ENCODE results near the gene GSTCD.

GSTCD gene

DNA sequence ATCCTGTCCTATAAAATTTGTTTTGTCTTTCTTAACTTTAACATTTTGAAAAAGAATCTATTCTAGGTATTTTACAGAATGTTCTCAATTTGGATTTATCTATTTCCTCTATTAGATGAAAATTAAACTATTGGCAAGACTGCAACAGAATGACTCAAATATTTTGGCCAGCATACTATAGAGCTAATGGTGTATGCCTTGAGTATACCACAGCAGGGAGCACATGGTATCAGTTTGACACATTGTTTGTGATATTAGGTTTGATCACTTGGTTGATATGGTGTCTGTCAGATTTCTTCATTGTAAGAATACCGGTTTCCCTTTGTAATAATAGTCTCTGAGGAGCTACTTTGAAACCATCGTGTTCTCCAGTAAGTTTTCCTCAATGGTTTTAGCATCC is 98.9 kb downstream of the GSTCD start:
- H3K4me3 ChIP-seq (ENCODE audit: low read length, poor library complexity, severe bottlenecking): no peak overlapping the region
- no peaks in the 10 kb centered on the region for H3K9me2 ChIP-seq (replicated peaks; ENCODE audit: low read depth, low read length)
- TF ChIP-seq, protein P1, sequence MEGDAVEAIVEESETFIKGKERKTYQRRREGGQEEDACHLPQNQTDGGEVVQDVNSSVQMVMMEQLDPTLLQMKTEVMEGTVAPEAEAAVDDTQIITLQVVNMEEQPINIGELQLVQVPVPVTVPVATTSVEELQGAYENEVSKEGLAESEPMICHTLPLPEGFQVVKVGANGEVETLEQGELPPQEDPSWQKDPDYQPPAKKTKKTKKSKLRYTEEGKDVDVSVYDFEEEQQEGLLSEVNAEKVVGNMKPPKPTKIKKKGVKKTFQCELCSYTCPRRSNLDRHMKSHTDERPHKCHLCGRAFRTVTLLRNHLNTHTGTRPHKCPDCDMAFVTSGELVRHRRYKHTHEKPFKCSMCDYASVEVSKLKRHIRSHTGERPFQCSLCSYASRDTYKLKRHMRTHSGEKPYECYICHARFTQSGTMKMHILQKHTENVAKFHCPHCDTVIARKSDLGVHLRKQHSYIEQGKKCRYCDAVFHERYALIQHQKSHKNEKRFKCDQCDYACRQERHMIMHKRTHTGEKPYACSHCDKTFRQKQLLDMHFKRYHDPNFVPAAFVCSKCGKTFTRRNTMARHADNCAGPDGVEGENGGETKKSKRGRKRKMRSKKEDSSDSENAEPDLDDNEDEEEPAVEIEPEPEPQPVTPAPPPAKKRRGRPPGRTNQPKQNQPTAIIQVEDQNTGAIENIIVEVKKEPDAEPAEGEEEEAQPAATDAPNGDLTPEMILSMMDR (conservative IDR thresholded peaks at IDR 0.05; ENCODE audit: low read length): no peak
- no peak for TF ChIP-seq EZH2phosphoT487 (IDR thresholded peaks at IDR 0.05; ENCODE audit: borderline replicate concordance)
- no peaks in the 10 kb centered on the region for H3K9me3 ChIP-seq (ENCODE audit: insufficient read depth, low read depth, low read length)
- no peaks in the 10 kb centered on the region for H3F3A ChIP-seq (ENCODE audit: low read depth)
- H4K20me1 ChIP-seq (ENCODE audit: insufficient read depth, low read length, poor library complexity, severe bottlenecking): no peaks in the 10 kb centered on the region
- no peak overlapping the region for H3K4me2 ChIP-seq (ENCODE audit: low read depth, low read length, poor library complexity, severe bottlenecking)
- H3K9ac ChIP-seq (ENCODE audit: low read depth, low read length, poor library complexity, severe bottlenecking): no peak overlapping the region
- no peaks in the 10 kb centered on the region for H3K4me1 ChIP-seq (ENCODE audit: insufficient read depth, low read length, poor library complexity, severe bottlenecking)
- no peaks in the 10 kb centered on the region for H3K27me3 ChIP-seq (ENCODE audit: insufficient read depth, low read length, poor library complexity, severe bottlenecking)
- no peak overlapping the region for H2AFZ ChIP-seq (ENCODE audit: low read length)
- no peaks in the 10 kb centered on the region for H3K36me3 ChIP-seq (ENCODE audit: insufficient read depth, low read length)
- H3K79me2 ChIP-seq (ENCODE audit: insufficient read depth, low read length): no peaks in the 10 kb centered on the region

DNA sequence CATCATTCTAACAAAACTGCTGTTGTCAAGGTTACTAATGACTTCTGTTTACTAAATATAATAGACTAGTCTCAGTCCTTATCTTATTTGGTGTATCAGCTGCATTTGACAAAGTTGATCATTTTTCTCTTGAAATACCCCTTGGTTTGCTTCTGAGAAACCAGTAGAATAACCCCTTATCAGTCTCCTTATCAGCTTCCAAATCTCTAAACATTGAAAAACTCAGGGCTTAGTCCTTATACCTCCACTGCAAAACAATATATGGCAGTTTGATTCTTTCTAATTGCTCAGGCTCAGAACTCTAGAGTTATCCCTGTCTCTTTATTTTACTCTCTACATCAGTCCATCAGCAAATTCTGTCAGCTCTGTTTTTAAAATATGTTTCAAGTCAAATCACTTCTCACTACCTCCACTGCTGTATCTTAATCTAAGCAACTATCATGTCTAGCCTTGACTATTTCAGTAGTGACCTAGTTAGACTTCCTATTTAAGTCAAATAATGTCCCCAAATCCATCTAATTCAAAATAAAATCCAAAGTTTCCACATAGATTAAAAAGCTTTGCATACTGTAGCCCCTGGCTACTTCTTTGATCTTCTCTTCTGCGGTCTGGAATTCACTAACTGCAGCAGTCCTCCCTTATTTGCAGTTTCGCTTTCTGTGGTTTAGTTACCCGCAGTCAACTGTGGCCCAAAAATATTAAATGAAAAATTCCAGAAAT is 99.6 kb downstream of the GSTCD start:
- Histone ChIP-seq H3K9me2 (replicated peaks; ENCODE audit: low read depth, low read length) (no peaks in the 10 kb centered on the region), H3K9me3 (ENCODE audit: insufficient read depth, low read depth, low read length) (no peaks in the 10 kb centered on the region), H3K9ac (ENCODE audit: low read depth, low read length, poor library complexity, severe bottlenecking) (no peak overlapping the region), H3K36me3 (ENCODE audit: insufficient read depth, low read length) (no peaks in the 10 kb centered on the region), H3K4me2 (ENCODE audit: low read depth, low read length, poor library complexity, severe bottlenecking) (no peak overlapping the region), H3K4me1 (ENCODE audit: insufficient read depth, low read length, poor library complexity, severe bottlenecking) (no peaks in the 10 kb centered on the region), H3K4me3 (ENCODE audit: low read length, poor library complexity, severe bottlenecking) (no peak overlapping the region), H3F3A (ENCODE audit: low read depth) (no peaks in the 10 kb centered on the region), H2AFZ (ENCODE audit: low read length) (no peak overlapping the region), H4K20me1 (ENCODE audit: insufficient read depth, low read length, poor library complexity, severe bottlenecking) (no peaks in the 10 kb centered on the region), H3K79me2 (ENCODE audit: insufficient read depth, low read length) (no peaks in the 10 kb centered on the region), H3K27me3 (ENCODE audit: insufficient read depth, low read length, poor library complexity, severe bottlenecking) (no peaks in the 10 kb centered on the region)
- no peak for TF ChIP-seq EZH2phosphoT487 (IDR thresholded peaks at IDR 0.05; ENCODE audit: borderline replicate concordance)
- TF ChIP-seq, protein P1 (conservative IDR thresholded peaks at IDR 0.05; ENCODE audit: low read length): no peak

DNA sequence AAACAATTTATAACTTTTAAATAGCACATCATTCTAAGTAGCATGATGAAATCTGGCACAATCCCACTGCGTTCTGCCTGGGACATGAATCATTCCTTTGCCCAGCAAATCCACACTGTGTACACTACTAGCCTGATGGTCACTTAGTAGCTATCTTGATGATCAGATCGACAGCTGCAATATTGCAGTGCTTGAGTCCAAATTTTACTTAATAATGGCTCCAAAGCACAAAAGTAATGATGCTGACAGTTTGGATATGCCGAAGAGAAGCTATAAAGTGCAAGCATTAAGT is 100.1 kb downstream of the GSTCD start:
- Histone ChIP-seq H2AFZ (ENCODE audit: low read length) (no peak overlapping the region), H4K20me1 (ENCODE audit: insufficient read depth, low read length, poor library complexity, severe bottlenecking) (no peaks in the 10 kb centered on the region), H3K4me3 (ENCODE audit: low read length, poor library complexity, severe bottlenecking) (no peak overlapping the region), H3K79me2 (ENCODE audit: insufficient read depth, low read length) (no peaks in the 10 kb centered on the region), H3F3A (ENCODE audit: low read depth) (no peaks in the 10 kb centered on the region), H3K9me3 (ENCODE audit: insufficient read depth, low read depth, low read length) (0 out of 2 replicates have a peak, but pooled peaks cover 3% of the 10 kb centered on the region), H3K27me3 (ENCODE audit: insufficient read depth, low read length, poor library complexity, severe bottlenecking) (no peaks in the 10 kb centered on the region), H3K9ac (ENCODE audit: low read depth, low read length, poor library complexity, severe bottlenecking) (no peak overlapping the region), H3K4me1 (ENCODE audit: insufficient read depth, low read length, poor library complexity, severe bottlenecking) (no peaks in the 10 kb centered on the region), H3K36me3 (ENCODE audit: insufficient read depth, low read length) (no peaks in the 10 kb centered on the region), H3K4me2 (ENCODE audit: low read depth, low read length, poor library complexity, severe bottlenecking) (no peak overlapping the region), H3K9me2 (replicated peaks; ENCODE audit: low read depth, low read length) (no peaks in the 10 kb centered on the region)
- TF ChIP-seq, protein P1 (conservative IDR thresholded peaks at IDR 0.05; ENCODE audit: low read length): no peak
- TF ChIP-seq EZH2phosphoT487 (IDR thresholded peaks at IDR 0.05; ENCODE audit: borderline replicate concordance): no peak

Data from Loucy (cell line).